ENCODE measurements around the gene CEACAM7.

DNA sequence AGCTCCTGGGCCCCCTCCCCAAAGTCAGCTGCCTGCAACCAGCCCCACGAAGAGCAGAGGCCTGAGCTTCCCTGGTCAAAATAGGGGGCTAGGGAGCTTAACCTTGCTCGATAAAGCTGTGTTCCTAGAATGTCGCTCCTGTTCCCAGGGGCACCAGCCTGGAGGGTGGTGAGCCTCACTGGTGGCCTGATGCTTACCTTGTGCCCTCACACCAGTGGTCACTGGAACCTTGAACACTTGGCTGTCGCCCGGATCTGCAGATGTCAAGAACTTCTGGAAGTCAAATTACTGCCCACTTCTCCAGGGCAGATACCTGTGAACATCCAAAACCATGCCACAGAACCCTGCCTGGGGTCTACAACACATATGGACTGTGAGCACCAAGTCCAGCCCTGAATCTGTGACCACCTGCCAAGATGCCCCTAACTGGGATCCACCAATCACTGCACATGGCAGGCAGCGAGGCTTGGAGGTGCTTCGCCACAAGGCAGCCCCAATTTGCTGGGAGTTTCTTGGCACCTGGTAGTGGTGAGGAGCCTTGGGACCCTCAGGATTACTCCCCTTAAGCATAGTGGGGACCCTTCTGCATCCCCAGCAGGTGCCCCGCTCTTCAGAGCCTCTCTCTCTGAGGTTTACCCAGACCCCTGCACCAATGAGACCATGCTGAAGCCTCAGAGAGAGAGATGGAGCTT lies 15.7 kb upstream of the CEACAM7 start:
- TF ChIP-seq POLR2A (IDR thresholded peaks at IDR 0.05; ENCODE audit: low read depth): no peak
- TF ChIP-seq, protein P1, sequence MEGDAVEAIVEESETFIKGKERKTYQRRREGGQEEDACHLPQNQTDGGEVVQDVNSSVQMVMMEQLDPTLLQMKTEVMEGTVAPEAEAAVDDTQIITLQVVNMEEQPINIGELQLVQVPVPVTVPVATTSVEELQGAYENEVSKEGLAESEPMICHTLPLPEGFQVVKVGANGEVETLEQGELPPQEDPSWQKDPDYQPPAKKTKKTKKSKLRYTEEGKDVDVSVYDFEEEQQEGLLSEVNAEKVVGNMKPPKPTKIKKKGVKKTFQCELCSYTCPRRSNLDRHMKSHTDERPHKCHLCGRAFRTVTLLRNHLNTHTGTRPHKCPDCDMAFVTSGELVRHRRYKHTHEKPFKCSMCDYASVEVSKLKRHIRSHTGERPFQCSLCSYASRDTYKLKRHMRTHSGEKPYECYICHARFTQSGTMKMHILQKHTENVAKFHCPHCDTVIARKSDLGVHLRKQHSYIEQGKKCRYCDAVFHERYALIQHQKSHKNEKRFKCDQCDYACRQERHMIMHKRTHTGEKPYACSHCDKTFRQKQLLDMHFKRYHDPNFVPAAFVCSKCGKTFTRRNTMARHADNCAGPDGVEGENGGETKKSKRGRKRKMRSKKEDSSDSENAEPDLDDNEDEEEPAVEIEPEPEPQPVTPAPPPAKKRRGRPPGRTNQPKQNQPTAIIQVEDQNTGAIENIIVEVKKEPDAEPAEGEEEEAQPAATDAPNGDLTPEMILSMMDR (IDR thresholded peaks at IDR 0.05): no peak
- no peak for TF ChIP-seq POLR2AphosphoS5 (IDR thresholded peaks at IDR 0.05)

Measured in esophagus muscularis mucosa (tissue), 3 donors.